GM10266 (cell line): ENCODE data around the gene NCOA5.
A peak's percentile ranks its signal among the peaks of the same experiment; 100 is the strongest.

ENCODE experiments used
- DNase-seq: peaks from one replicate; pipeline ENCODE4 v3.0.0; 2012; ENCODE audit errors: extremely low spot score
- TF ChIP-seq, protein P1 (sequence below): IDR thresholded peaks from 2 replicates; pipeline ENCODE4 v1.5.1; 2012; ENCODE audit warnings: mild to moderate bottlenecking, low read depth; ENCODE audit not compliant: control insufficient read depth, insufficient read depth; ENCODE audit errors: missing control alignments

Gene NCOA5

DNA sequence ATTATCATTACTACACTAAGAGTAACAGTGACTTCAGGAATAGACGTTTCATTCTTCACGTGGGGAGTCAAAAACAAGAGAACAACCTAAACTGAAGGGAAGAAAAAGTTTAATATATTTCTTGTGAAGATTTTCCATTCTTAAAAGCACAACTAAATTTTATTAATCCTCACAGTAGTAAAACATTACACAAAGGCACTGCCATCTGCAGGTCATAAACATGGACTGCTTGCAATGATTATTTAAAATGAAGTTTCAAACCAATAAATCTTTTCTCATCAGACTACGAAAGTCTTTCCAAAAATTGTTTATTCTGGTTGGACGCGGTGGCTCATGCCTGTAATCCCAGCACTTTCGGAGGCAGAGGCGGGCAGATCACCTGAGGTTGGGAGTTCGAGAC, 2.6 kb downstream of the NCOA5 start:
- TF ChIP-seq, protein P1, sequence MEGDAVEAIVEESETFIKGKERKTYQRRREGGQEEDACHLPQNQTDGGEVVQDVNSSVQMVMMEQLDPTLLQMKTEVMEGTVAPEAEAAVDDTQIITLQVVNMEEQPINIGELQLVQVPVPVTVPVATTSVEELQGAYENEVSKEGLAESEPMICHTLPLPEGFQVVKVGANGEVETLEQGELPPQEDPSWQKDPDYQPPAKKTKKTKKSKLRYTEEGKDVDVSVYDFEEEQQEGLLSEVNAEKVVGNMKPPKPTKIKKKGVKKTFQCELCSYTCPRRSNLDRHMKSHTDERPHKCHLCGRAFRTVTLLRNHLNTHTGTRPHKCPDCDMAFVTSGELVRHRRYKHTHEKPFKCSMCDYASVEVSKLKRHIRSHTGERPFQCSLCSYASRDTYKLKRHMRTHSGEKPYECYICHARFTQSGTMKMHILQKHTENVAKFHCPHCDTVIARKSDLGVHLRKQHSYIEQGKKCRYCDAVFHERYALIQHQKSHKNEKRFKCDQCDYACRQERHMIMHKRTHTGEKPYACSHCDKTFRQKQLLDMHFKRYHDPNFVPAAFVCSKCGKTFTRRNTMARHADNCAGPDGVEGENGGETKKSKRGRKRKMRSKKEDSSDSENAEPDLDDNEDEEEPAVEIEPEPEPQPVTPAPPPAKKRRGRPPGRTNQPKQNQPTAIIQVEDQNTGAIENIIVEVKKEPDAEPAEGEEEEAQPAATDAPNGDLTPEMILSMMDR: peak; percentile 29
- no peak for DNase-seq

DNA sequence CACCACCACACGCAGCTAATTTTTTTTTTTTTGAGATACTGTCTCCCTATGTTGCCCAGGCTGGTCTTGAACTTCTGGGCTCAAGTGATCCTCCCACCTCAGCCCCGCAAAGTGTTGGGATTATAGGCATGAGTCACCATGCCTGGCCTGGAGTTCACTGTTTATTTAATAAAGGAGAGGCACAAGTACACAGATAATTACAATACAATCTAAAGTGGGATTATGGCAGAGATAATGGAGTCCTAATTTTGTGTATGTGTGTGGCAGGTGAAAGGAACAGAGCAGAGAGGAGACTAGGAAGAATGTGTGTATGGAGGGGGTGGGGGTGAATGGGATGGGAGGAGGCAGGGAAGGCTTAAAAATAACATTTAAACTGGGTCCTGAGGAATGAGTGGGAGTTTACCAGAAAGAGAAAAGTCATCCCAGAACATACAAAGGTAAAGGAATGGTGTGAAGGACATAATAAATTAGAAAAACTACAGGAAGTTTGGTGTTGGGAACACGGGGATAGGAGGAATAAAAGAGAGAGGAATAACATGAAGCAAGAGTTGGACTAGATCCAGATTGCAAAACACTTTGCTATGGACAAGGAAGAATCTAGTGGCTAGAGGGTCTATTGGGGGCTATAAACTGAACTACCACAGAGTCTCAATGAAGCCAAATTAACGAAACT, 4.4 kb downstream of the NCOA5 start:
- DNase-seq: no peak
- TF ChIP-seq, protein P1: no peak

DNA sequence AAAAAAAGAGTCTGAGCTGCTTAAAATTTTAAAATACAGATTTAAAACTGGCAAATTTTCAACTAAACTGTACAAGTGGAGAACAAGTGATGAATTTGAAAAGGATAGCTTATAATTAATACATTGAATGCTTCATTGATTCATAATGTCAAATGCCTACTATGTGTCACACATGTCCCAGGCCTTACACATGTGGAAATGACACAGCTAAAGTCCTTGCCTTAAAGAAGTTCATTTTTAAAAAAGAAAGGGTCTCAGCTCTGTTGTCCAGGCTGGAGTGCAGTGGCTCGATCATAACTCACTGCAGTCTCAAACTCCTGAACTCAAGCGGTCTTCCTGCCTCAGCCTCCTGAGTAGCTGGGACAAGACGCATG, 5.0 kb downstream of the NCOA5 start:
- TF ChIP-seq, protein P1: no peak
- DNase-seq: no peak

DNA sequence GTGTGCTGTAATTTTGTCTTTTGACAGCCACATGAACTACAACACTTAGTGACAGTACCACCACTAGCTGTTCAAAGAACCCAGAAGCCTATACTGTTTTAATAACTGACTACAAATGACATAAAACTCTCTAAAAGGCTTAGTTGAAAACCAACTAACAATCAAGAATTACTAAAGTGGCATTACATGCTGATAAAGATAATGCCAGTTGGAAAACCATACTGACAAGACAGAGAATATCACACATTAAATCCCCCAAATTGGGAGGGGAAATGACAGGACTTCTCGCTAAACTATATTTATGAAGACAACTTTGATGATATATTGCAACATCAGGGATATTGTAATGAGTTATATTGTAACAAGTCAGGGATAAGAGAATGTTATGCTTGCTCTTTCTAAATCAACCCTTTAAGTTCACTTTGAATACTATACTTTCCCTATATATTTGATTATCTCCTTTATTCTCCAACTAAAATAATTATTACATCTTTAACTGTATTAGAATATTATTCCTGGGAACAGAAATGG, 6.2 kb downstream of the NCOA5 start:
- TF ChIP-seq, protein P1: no peak
- DNase-seq: no peak

DNA sequence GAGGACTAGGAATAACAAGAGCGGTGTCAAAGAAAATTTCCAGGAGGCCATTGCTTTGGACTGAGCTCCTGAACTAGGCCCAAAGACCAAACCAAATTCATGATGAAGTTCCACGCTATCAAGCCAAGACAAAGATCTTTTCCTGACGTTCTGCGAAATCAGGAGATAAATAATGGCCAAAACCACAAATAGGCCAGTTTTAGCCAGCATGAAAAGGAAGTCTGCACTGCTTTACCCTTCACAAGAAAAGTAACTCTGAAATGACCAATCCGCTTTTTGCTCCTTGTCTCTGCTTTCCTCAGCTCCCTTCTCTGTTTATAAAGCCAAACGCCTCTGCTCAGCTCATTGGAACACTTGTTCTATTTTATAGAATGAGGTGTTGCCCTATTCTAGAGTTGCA, 6.7 kb downstream of the NCOA5 start:
- no peak for DNase-seq
- TF ChIP-seq, protein P1: no peak

DNA sequence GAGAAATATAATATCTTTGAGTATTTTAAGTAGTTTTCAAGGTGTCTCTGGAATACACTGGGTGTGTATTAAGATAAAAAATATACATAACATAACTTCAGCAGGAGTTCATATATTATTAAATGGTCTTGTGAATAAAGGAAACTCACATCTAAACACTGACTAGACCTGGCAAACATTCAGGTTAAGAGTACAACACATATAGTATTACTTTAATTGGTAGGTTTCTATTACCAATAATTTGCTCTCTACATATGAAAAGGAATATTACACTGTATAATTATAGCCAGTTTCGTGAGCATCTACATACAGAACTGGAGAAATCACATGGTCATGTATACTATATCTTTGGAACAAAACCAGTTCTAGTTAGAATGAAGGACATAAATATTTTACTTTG, 8.7 kb downstream of the NCOA5 start:
- TF ChIP-seq, protein P1: no peak

DNA sequence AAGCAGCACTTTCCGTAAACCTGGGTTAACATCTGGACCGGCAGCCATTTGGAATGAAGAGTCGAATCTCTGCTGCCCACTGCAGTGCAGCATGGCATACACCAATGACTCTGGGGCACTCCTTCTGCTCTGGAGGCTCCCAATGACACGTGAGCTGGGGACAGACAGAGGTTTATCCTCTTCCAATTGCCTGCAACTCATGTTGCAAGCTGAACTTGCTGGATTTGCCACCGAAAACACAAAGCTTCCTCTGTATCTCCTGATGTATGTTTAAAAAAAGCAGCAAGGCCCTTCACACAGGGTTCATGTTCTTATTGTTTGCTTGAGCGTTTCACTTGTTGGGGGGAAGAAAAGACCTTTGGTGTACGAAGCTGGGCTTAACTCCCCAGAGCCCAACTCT, 10.8 kb downstream of the NCOA5 start:
- TF ChIP-seq, protein P1: no peak
- DNase-seq: no peak

More for the DNA sequence above, 8.7 kb downstream of the NCOA5 start:
- DNase-seq: no peak
